NCI-H1092 (cell line): Measurements from ENCODE around the gene UNG.
A peak's percentile ranks its signal among the peaks of the same experiment; 100 is the strongest.
"Not testable (repeated sequence)": the region's sequence is repeated elsewhere in the genome, so short reads cannot be mapped to it uniquely, and the experiment has no call there.

Experiments used
- DNase-seq: peaks from one replicate; lab custom pipeline; 2025; lab: John Stamatoyannopoulos, UW

Gene UNG

DNA sequence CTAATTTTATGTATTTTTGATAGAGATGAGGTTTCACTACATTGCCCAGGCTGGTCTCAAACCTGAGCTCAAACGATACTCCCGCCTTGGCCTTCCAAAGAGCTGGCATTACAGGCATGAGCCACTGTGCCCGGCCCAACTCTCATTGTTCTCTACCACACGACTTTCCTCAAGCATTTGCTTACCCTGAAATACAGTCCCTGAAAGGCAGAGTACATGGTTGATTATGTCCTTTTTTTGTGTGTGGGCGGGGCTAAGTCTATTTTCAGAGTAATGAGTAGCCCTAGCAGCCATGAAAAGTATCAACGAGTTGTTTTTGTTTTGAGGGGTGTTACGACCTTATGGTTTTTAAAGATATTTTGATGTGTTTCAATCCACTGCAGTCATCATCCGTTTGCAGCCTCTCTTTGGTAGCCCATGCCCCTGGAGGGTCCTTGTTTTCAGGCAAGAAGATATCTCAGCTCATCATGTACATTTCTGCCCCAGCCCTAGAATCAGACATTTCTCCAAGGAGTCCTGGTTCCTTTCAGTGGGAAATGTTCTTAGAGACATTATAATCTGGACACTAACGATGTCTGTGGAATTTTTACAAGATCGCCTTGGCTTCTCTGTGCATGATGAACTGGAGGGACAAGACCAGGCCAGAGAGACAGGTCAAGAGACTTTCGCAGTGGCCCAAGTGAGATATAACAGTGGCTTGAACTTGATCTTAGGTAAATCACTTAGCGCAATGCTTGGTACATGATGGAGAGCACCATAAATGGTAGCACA is 27.7 kb downstream of the UNG start:
- DNase-seq = no peak

DNA sequence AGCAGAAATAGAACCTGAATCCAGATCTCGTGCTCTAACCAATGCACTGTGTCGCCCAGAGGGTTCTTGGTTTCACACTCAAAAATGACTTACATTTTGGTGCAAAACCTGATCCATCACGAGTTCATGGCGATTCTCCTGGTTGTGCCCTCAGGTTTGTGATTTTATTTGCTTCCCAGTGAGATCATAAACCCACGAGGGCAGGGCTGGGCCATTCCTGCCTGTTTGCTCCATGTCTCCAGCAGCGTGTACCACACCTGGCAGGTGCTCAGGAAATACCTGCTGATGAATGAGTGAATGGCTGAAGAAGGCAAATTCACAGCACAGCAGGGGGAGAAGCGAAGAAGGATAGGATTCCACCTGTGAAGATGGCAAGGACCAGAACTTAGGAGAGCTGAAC is 28.4 kb downstream of the UNG start:
- no peak for DNase-seq

DNA sequence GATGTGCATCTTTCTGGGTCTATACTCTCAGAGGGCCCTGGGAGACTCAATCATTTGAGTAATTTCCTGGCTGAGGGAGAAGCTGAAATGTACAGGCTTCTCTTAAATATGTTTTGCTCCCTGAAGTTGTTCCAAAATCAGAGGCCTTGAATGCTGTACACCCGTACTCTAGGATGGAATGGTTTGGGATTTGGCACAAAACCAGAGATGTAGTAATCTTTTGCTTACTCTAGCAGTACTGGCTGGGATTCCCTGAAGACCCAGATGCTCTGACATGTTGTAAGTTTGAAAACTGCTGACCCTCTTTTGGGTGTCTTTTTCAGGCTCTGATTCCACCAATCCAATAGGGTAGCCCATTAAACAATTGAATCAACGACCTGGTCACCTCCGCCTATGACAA is 29.4 kb downstream of the UNG start:
- no peak for DNase-seq

DNA sequence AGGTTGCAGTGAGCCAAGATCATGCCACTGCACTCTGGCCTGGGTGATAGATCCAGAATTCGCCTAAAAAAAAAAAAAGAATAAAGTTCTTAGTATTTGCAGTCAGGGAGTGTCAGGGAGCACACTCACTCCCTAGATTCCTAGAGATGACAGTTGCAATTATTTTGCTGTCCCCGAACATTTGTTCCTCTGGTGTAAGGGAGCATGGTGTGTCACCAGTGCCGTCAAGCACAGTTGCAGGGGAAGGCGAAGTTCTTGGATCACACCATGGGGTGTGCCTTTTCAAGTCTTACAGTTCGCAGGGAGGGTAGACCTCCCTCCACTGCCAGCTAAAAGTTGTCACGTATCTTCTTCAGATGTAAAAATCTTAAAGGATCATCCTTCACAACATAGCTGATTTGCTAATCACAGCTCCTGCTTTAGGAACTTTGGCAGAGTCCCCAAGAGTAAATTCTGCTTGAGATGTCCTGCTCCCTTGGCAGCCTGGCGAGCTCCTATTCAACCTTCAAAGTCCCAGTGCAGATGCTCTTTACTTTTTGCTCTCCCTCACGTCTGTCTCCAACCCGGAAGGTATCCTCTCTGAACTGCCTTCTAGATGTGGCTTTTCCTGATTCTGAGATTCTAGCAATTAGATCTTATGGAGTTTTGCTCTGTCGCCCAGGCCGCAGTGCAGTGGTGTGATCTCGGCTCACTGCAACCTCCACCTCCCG is 30.3 kb downstream of the UNG start:
- no peak for DNase-seq

DNA sequence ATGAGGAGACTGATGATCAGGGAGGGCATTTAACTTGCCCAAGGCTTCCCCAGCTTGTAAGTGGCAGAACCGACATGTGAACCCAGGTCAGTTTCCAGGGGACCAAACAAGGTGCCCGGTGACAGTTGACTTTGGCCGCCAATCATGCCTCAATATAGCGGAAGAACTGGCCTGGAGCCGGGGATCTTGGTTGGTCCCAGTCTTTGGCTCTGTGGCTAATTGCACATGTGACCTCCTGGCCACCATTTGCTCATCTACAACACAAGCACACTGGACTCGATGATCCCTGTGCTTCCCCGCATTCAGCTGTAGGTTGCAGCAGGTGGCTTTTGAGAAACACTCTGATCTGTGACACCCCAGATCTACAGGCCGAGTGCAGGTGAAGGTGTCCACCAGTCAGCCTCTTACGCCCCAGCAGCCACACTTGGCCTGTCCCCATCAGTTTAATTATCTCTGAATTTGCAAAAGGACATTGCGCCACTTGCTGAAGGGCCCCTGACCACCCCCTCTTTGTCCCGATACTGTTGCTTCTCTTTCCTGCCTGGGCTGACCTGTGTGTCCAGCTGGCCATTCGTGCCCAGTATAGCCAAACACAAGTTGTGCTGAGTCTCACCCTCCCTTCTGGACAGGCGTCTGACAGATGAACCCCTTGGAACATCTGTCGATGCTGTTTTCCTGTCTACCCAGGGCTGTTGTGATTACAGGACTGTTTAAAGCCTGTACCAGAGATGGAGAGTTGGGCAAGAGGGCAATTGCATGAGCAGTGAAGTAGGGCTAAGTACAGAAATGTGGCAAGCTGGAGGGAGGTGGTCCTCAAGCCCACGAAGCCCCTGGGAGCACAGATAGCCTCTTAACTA is 33.1 kb downstream of the UNG start:
- DNase-seq = no peak

DNA sequence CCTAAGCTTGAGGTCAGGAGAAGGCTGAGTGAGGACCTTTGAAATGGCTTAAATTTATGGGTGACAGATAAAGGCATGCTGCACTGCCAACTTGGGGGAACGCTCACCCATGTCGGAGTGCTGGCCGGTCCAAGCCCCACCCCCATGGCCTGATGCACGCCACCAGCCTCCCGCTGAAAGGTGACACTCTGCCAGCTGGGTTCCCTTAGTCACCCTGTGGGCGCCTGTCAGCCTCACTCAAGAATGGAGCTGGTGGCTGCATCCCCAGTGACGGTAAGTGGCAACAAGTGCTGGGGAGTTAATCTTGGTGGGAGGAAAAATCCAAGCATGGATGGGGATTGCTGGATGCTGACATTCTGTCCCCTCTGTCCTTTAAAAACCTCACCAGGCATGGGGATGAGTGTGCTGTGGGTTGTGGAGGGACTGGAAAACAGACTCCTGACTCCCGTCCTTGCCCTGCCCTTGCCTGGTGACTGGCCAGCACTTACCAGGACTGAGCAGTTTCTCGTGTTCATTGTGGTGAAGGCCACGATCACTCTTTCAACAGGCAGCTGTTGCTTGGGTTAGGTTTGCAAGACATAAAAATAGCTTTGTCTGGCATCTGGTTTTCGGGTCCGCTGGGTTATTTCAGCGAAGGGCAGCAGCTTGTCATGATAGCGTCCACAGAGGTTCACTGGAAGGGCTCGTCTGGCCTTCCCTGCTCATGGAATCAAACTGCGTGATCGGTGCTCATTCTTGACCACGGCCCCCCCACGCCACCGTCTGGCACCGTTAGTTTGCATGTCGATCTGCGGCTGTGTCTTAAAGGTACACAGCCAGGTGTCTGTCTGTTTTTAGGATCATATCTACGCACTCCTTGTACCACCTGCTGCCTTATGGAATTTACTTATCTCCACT is 34.0 kb downstream of the UNG start:
- DNase-seq = peak; percentile 11

DNA sequence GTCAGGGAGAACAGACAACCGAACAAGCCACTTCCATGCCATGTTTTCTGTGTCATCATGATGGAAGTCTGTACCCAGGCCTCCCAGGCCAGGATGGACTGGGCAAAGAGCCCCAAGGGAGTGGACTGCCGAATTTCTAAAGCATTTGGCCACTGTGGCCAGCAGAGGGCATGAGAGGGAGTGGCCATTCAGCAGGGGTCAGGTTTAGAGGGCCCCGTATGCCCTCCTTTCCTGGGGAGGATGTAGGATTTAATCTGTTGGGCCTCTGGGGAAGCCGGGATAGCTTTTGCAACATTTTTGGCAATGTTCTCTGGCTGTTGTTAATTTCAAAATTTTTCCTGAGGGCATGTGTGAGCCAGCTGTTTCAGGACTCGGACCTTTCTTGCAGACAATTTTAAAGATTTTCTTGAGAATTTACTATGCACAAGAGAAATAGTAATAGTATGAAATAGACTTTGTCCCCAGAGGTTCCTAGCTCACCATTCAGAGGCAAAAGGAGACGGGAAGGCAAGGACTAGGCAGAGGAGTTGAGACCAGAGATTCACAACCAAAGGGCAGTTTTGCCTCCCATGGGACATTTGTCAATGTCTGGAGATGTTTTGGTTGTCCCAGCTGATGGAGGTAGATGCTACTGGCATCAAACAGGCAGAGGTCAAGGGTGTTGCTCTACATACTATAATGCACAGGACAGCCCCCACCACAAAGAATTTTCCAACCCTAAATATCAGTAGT is 37.0 kb downstream of the UNG start:
- DNase-seq = no peak

DNA sequence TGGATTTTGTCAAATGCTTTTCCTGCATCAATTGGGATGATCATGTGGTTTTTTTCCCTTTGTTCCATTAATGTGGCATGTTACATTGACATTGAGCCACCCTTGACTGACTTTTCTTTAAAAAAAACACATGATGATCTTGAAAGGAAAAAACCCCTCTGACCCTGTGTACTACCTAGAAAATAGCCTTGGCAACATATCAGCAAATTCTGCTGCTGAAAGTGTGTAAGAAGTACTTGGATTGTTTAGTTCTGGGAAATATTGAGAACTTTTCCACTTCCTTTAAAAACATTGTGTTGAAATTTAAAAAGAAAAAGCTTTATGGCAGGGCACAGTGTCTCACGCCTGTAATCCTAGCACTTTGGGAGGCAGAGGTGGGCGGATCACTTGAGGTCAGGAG is 39.7 kb downstream of the UNG start:
- no peak for DNase-seq

DNA sequence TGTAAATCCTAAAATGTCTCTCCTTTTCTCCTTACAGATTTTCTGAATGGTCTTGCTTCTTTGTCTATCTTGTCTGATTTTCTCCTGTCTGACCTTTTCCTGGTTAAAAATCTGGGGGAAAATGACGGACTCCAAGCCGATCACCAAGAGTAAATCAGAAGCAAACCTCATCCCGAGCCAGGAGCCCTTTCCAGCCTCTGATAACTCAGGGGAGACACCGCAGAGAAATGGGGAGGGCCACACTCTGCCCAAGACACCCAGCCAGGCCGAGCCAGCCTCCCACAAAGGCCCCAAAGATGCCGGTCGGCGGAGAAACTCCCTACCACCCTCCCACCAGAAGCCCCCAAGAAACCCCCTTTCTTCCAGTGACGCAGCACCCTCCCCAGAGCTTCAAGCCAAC is 42.0 kb downstream of the UNG start:
- no peak for DNase-seq

DNA sequence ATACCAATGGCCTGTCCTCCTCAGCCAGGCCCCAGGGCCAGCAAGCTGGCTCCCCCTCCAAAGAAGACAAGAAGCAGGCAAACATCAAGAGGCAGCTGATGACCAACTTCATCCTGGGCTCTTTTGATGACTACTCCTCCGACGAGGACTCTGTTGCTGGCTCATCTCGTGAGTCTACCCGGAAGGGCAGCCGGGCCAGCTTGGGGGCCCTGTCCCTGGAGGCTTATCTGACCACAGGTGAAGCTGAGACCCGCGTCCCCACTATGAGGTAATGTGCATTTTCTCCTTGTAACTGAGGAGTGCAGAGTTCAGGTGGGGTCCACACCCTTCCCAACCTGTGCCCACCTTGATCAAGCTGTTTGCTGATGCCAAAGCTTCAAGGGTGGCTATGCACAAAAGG is 42.4 kb downstream of the UNG start:
- no peak for DNase-seq

DNA sequence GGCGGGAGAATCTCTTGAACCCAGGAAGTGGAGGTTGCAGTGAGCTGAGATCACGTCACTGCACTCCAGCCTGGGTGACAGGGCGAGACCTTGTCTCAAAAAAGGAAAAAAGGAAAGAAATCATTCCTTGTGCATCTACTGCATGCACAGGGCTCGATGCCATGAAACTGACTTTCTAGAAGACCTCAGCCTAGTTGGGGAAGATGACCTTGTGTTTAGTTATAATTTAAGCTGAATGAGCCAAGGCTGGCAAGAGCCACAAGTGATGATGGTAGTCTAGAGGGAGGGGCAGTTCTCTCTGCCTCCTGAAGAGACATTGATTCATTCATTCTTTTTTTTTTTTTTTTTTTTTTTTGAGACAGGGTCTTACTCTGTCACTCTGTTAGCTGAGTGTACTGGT is 43.2 kb downstream of the UNG start:
- no peak for DNase-seq

DNA sequence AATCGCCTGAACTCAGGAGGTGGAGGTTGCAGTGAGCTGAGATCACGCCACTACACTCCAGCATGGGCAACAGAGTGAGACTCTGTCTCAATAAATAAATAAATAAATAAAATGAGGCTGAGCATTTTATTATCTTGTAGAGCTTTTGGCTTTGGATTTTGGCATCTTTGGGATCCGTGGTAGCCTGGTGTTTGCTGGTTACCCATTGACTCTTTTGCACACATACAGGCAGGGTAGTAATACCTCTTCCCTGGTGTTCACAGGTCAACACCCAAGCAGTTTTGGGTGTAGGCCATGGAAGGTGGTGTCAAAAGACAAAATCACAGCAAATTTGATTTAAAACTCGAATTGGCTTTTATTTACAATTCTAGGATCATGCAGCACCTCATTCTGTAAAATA is 46.8 kb downstream of the UNG start:
- DNase-seq = no peak

DNA sequence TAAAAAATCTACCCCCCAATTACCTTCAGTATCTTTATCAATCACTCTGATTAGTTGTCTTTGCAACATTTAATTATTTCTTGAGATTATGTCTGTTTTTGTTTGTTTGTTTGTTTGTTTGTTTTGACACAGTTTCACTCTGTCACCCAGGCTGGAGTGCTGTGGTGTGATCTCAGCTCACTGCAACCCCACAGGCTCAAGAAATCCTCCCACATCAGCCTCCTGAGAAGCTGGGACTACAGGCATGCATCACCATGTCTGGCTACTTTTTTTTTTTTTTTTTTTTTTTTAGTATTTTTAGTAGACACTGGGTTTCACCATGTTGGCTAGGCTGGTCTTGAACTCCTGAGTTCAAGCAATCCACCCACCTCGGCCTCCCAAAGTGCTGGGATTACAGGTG is 49.7 kb downstream of the UNG start:
- not testable (repeated sequence) for DNase-seq

DNA sequence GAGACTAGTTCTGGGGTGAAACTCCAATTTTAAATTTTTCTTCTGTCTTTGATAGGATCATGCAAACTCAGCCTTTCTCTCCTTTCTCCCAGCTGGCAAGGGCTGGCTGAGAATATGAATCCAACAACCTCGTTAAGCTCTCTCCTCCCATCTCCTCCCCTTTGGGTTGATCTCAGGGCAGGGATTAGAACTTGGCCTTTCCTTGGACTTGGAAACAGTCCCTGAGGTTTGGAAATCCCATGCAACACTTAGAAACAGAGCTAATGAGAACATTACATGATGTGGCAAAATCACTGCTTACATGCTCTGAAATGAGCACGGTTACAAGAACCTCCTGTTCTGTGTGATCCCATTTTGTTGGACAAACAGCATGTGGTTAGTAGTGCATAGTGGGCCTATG is 50.6 kb downstream of the UNG start:
- DNase-seq = no peak

DNA sequence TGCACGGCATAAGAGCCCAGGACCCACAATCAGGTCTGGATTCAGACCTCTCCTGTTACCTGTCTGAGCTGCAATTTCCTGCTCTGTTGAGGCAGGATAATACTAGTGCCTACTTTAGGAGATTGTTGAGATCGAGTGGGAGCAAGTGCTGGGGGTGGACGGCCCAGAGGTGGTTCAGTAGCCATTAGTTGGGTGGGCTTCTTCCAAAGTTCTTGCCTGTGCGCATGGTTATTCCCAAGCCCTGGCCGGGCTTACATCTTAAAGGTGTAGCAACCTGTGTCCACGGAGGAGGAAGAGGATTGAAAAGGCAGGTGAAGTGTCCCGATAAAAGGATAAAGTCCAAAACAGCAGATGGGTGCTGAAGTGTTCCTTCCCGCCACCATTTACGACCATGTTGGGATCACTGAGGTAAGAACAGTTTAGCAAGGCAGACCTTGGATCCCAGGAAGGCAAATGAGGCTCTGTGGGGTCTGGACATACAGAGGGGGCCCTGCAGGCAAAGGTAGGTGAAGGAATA is 52.8 kb downstream of the UNG start:
- no peak for DNase-seq

DNA sequence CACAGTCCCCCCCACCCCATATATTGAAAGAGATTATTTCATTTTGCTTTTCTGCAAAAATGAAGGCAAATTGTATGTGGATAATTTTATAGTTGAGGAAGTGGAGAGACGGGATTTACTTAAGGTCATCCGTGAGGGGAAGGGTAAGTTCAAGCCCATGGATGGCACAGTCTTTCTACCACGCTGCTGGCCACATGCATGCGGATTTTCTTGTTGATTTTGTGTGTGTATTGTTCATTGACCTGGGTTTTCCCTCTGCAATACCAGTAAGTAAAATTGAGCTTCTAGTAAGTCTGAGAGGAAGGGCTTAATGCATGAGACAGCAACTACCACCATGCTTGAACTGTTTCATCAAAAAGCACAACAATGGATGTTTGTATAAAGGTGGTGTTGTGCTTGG is 54.1 kb downstream of the UNG start:
- no peak for DNase-seq

DNA sequence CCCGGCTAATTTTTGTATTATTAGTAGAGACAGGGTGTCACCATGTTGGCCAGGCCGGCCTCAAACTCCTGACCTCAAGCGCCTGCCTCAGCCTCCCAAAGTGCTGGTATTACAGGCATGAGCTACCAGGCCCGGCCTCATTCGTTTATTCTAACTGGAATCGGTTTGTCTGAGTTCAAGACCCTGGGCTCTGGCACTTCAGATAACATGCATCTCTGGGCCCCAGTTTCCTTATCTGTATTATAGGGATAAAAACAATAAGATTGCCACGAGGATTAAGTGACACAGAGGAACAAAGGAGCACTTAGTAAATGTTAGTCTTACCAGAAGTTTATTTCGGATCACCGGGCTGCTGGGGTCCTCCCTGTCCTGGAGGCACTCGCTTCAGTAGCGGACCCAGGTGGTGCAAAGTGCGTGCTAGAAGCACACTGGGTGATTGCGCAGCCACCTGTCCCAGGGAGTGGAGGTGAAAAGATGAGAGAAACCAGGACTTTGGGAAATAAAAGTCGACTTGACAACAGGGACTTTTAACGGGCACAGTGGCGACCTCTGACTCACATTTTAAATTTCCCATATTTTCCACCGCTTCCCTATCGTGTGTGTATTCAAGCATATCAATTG is 56.5 kb downstream of the UNG start:
- no peak for DNase-seq

DNA sequence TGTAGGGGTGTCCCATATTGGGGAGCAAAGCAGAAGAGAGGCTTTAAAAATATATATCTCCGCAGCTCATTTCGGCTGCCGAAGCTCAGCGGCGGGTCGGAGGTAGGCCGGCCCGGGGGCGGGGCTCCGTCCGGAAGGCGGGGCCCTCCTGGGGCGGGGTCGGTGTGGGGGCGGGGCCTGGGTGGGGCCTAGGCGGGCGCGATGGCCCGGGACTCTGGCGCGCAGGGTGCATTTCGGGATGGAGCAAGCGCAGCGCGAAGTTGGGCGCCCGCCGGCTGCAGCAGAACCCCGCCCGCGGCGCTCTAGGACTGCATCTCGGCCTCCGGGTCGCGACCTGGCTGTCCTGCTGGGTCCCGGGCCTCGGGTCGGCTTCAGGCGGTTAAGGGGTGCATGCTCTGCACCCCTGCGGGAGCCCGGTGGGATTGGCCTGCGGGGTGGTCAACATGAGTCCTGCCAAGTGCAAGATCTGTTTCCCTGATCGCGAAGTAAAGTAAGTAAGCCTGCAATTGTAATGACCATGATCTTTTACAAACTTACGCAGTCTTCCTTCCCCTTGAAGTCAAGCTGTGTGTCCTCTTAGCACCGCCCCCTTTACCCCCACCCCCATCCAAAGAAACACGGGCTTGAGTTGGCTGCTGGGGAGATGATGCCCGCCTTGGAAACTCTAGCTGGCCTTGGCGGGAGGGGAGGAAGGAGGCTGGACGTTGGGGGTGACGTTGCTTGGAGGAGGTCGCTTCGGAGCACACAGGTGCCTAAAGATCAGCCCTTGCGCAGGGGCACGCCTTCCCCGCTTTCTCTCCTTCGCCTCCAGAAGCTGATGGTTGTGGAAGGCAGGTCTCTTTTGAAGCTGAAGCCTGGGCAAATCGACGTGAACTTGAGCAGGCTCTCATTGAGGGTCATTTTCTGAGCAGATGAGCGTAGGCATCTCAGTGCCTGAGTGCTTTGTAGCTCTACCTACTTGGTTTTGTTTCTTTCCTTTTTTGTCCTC is 57.3 kb downstream of the UNG start:
- no peak for DNase-seq

DNA sequence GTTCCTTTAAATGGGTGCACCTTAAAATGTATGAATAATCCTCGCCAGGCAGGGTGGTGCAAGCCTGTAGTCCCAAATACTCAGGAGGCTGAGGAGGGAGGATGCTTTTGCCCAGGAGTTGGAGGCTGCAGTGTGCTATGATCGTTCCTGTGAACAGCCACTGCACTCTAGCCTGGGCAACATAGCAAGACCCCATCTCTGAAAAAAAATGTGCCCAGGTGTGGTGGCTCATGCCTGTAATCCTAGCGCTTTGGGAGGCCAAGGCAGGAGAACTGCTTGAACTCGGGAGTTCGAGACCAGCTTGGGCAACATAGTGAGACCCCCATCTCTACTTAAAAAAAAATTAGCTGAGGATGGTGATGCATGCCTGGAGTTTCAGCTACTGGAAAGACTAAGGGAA is 58.6 kb downstream of the UNG start:
- DNase-seq = no peak
